Activated CD4-positive, CD25-positive, alpha-beta regulatory T cell treated with anti-CD3 and anti-CD28 coated beads, Interleukin-2, amount 50 U/mL, for 16 hours (primary cell): ENCODE measurements around the gene SIKE1.
A peak's percentile ranks its signal among the peaks of the same experiment; 100 is the strongest.
"Not testable (repeated sequence)": the region's sequence is repeated elsewhere in the genome, so short reads cannot be mapped to it uniquely, and the experiment has no call there.

ENCODE experiments used
- DNase-seq: peaks from one replicate; pipeline ENCODE4 v3.0.0-alpha.2; 2020; ENCODE audit warnings: low read depth, low spot score

SIKE1 gene

DNA sequence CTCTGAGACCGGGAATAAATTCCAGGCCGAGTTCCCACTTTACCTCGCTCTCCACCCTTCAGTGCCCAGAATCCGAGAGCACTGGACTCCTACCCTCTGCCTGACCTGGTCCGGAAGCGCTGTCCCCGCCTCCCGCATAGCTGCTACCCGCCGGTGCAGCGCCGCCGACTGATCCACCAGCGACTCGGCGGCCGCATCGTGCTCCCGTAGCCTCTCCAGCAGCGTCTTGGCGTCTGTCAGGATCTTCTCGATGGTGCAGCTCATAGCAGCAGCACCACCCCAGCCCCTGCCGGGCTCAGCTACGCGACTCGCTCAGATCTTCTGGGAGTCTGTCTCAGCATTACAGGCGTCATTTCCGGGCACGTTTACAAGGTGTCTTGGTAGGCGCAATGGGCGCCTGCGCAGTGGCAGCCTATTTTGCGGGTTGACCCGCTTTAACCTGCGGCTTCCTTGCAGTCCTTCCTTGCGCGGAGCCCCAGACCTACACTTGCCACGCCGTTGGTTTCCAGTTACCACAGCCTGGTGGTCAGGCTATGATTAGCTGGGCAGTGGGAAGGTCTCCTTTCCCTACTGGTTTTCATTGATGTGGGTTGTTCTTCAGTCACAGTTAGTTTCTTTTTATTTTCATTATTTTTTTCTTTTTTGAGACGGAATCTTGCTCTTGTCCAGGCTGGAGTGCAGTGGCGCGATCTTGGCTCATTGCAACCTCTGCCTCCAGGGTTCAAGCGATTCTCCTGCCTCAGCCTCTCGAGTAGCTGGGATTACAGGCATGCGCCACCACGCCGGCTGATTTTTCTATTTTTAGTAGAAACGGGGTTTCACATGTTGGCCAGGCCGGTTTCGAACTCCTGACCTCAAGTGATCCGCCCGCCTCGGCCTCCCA is at the start of gene SIKE1:
SIKE1 (minus strand) TSS at position 342 of the 883 bp plus-strand sequence; CDS start at position 264, 78 bp downstream.
- DNase-seq = peak; percentile 92

DNA sequence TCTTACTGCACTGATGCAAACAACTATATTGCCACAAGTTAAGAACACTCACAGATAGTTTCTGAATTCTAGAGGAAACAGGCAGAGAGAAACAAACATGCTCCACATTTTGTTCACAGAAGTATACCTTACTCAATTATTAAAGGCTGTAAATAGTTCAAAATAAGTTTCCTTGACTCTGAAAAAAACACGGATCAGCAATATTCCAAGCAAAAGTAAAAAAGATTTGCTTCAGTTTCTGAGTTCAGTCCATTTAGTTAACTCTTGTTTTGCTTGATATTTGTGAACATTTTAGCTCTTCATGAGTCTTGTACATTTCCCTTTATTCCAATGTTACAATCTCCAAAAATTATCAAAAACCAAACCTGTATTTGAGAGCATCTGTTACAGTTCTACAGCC is 49.6 kb upstream of the SIKE1 start:
- DNase-seq = not testable (repeated sequence)

- no peak for DNase-seq
These were observed 47.8 kb upstream of the SIKE1 start for GRCh38 chr1:114828251-114828650.

GRCh38 chr1:114821978-114822377 is 41.5 kb upstream of the SIKE1 start:
- DNase-seq = no peak

DNA sequence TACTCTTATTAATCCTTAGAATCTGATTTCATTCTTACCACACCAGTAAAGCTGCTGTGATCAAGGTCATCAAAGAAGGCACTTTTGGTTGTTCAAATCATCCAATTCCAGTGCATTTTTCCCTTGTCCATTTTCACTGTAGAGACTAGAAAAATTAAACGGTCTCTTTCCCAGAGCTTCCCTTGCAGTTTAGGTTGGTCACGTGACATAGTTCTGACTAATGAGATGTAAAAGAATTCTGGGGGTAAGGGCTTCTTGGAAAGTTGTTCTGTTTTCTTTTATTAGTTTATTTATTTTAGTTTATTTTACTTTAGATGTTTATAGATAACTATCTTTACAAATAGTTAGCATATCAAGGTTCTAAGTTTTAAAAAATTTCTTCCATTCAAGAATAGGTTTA is 39.9 kb upstream of the SIKE1 start:
- no peak for DNase-seq

DNA sequence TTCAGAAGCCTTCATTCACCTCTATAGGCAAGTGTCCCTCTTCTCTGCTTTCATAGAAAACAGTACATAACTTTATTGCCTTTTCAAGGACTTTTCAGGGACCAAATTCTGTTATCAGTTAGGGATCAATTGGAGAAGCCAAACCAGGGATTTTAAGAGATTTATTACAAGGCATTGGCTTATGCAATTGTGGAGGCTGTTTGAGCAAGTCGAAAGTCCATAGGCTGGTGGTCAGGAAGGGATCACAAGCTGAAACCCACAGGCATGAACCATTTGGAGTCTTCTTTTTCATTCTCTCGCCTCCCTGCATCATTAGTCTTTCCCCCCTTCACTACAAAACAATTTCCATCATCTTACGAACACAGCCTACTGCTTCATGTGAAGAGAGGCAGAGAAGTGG is 39.4 kb upstream of the SIKE1 start:
- no peak for DNase-seq

- DNase-seq = not testable (repeated sequence)
These were observed 24.0 kb upstream of the SIKE1 start for GRCh38 chr1:114804449-114804848.

DNA sequence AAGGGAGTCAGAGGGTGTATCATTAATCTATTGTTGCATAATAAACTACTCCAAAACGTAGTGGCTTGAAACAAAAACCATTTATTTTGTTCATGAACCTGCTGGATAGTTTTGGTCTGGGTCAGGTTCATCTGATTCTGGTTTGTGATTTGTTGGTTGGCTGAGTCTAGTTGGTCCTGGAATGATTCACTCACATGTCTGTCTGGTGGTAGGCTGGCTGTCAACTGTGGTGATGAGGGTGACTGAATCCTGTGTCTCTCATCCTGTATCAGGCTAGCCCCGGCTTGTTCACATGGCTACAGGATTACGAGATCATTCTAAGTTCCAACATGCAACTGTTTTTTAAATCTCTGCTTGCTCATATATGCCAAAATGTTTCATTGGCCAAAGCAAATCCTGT is 22.5 kb upstream of the SIKE1 start:
- DNase-seq = no peak

DNA sequence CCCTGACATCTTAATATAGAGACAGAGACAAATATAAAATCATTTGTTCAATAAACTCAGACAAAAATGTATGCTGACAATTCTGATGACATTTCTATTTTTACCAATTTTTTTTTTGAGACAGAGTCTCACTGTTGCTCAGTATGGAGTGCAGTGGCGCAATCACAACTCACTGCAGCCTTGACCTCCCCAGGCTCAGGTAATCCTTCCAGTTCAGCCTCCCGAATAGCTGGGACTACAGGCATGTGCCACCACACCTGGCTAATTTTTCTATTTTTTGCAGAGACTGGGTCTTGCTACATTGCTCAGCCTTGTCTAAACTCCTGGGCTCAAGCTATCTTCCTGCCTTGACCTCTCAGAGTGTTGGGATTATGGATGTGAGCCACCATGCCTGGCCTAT is 13.6 kb upstream of the SIKE1 start:
- no peak for DNase-seq

GRCh38 chr1:114790581-114790980 is 10.1 kb upstream of the SIKE1 start:
- DNase-seq = not testable (repeated sequence)

DNA sequence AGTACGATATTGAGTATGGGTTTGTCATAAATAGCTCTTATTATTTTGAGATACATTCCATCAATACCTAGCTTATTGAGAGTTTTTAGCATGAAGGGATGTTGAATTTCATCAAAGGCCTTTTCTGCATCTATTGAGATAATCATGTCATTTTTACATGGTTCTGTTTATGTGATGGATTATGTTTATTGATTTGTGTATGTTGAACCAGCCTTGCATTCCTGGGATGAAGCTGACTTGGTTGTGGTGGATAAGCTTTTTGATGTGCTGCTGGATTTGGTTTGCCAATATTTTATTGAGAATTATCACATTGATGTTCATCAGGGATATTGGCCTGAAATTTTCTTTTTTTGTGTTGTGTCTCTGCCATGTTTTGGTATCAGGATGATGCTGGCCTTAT is 6.0 kb upstream of the SIKE1 start:
- DNase-seq = not testable (repeated sequence)

GRCh38 chr1:114782476-114782875 is 2.0 kb upstream of the SIKE1 start:
- no peak for DNase-seq

GRCh38 chr1:114779722-114780121 is 763 bp downstream of the SIKE1 start:
- DNase-seq = no peak

GRCh38 chr1:114776726-114777125 is 3.8 kb downstream of the SIKE1 start:
- DNase-seq = not testable (repeated sequence)

DNA sequence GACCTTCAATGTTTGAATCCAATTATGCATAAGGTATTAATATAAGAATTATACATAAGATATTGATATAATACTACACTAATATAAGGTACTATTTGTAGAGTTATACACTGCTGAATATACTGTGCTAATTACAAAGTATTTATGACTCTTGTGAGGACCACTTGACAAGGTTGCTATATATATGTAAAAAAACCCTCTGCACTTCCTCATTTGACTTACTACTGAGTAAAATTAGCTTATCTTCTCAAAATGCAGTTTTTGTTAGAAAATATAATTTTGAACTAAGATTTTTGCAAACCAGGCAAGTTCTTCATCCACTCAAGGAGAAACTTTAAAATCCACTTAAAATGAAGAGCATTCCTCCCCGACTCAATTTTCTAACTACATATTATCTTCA is 8.5 kb downstream of the SIKE1 start:
- no peak for DNase-seq

DNA sequence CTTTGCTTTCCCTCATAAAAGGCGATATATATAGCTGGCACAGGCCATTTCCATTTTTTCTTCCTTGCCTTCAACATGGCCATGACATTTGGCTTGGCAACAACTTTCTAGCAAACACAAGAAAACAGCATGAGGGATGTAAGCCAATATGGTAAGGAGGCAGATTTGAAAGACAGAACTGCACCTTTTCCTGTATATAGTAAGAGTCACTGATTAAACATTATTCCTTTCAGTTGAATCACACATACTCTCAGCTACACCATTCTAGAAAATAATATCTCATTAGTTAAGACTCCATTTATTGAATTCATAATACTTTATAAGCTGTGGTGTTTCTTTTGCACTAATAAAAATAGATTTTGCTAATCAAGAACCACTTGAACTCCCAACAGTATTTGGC is 9.5 kb downstream of the SIKE1 start:
- no peak for DNase-seq

- no peak for DNase-seq
These were observed 15.8 kb downstream of the SIKE1 start for GRCh38 chr1:114764689-114765088.

DNA sequence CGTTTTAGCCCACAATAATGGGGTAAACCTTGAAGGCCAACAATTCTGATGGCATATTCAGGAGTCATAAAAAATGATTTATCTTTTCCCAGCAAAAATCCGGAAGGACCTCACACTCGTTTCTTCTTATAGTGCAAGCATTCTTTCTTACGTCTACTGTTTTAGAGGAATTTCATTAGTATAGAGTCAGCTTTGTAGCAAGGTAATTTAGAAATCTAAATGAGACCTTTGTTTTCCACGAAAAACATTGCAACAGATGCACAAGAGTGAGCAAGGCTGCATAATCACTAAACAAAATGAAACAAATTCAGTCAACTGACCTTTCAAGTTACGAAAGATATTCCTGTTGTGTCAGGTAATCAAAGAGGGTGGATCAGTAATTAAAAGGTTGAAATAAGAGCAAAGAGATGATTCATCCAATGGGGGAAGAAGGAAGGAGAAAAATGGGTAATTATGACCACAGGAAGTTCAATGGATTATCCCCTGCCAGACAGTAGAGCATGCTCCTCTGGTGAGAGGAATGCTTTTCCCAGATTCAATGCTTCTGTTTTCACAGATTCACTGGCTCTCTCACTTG is 22.1 kb downstream of the SIKE1 start:
- DNase-seq = no peak

DNA sequence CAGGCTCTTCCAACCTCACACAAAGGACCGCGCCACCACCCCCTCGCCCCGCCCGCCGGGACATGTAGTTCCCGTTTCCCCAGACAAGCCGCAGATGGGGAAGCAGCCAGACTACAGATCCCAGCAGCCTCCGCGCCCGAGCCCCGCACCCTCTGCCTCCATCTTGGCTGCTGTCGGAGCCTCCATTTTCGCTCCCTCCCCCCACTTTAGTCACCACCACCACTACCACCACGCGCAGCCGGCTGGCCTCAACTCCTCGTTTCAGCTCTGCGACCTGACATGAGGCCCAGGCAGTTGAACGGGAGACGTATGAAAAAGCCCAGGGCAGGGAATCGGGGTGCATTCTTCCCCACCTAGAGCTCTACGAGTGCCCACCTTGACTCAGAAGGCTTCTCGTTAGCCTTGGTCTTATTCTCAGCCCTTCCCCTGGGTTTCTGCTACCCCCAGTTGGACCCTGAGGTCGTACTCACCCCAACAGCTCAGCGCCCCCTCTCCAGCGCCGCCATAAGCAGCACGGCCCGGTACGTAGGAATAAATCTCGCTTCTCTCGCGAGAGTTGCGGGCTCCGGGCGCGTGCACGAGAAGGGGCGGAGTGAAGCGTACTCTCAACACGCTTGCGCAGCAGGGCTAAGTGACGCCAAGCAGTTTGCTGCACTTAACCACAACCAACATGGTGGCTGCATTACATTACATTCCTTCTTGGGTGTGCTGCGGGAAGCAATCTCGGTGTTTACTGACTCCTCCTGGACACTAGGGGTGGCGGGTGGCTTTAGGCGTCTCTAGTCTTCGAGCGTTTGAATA is 22.8 kb downstream of the SIKE1 start, which contains the start of gene CSDE1:
CSDE1 (minus strand) TSS at position 530 of the 801 bp plus-strand sequence. CDS start 18,094 bp downstream, outside the sequence.
- peak; percentile 95 for DNase-seq

GRCh38 chr1:114756949-114757454 is 23.5 kb downstream of the SIKE1 start:
- no peak for DNase-seq

DNA sequence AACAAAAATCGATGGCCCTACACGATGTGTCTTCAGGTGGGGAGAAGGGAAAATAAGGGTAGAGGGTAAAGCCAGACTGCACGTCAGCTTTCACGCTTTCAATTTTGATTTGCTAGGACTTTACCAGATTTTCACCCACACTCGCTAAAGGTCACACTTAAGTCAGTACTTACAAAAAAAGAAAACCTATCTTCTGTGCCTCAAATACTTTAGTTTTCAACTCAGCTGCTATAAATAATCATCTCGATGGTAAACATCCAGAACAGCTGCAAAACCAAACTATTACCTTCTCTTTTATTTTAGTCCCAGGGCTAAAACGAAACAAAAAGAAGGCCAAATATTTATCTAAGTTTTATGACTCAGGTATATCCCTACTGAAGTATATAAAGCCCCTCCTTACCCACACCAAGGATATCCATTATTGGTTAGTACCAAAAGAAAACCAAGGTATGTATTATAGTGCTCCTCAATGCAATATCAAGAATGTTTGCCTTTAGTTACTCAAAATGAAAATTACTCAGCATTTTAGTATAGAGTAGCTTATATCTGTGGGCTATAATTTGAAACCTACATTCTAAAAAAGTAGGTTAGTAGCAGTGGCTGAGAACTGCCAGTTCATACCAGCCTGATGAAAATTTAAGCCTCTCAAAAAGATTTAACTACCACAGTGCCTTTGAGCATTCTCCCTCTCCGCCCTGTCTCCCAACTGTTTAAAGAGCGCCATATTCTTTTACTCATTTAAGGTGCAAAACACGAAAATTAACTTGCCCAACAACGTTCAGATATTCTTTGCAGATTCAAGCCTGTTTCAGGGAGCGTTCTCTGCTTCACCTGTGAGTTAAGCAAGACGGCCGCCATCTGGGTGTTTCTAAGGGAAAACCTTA is 24.2 kb downstream of the SIKE1 start:
- no peak for DNase-seq
